Fibroblast of villous mesenchyme (primary cell): Measurements from ENCODE around the gene JADE2. TPM values are rescaled to one million over a fixed set of nuclear protein-coding genes. Genes with fewer than 3 reads are reported as not detected.

Source experiments
- DNase-seq: peaks from one replicate; pipeline ENCODE4 v3.0.0-alpha.2; 2010; ENCODE audit warnings: low read depth
- H3K4me3 ChIP-seq: 2 replicates; pipeline ENCODE4 v1.5.1; 2011; ENCODE audit warnings: low read depth, mild to moderate bottlenecking, low read length
- CTCF ChIP-seq: IDR thresholded peaks from 2 replicates; pipeline ENCODE4 v1.5.1; 2012; ENCODE audit warnings: low read depth, mild to moderate bottlenecking, low read length; ENCODE audit not compliant: insufficient read depth
- small RNA-seq: library from RNA; depleted of rRNA; stranded (forward); fragments of <200 nt; gene quantifications from one replicate; pipeline ENCODE3, GENCODE V24; 2012
- total RNA-seq: library from RNA; depleted of rRNA; stranded (reverse); fragments of >200 nt; gene quantifications from 2 replicates; pipeline ENCODE4 v1.2.3, GENCODE V29; 2012

Gene JADE2
- total RNA-seq, 1 donor: 35.4 TPM

GRCh38 chr5:134614450-134615085 lies 89.1 kb downstream of the JADE2 start:
- H3K4me3 ChIP-seq: no peak overlapping the region
- no peak for DNase-seq
- no peak for TF ChIP-seq CTCF

- DNase-seq: no peak
- no peak overlapping the region for H3K4me3 ChIP-seq
- no peak for TF ChIP-seq CTCF
Observed at GRCh38 chr5:134620634-134621033, 95.2 kb downstream of the JADE2 start.

GRCh38 chr5:134625559-134625958 lies 100.1 kb downstream of the JADE2 start:
- TF ChIP-seq CTCF: no peak
- DNase-seq: no peak
- no peak overlapping the region for H3K4me3 ChIP-seq

GRCh38 chr5:134626369-134627014 lies 101.0 kb downstream of the JADE2 start:
- H3K4me3 ChIP-seq: no peak overlapping the region
- TF ChIP-seq CTCF: no peak
- DNase-seq: peak; percentile 85

Small RNA genes within 50 kb of the gene (small RNA-seq; reads per million reads assigned to genes)
- gene RN7SL541P: not detected
- gene RNU6-456P: not detected

Other genes starting within 250 kb of the JADE2 start
- 0.43 and 0.97 TPM in 2 replicates for gene CDKL3, start 158.5 kb upstream of the JADE2 start, total RNA-seq
- 20.3 and 28.9 TPM in 2 replicates for gene UBE2B, start 154.1 kb upstream of the JADE2 start, total RNA-seq
- 20.3 and 30.7 TPM in 2 replicates for gene CDKN2AIPNL, start 113.8 kb upstream of the JADE2 start, total RNA-seq
- 40.6 and 51.0 TPM in 2 replicates for gene SAR1B, start 107.2 kb downstream of the JADE2 start, total RNA-seq
- gene SEC24A, start 123.1 kb downstream of the JADE2 start, total RNA-seq: 33.5 and 47.9 TPM in 2 replicates
- 21.9 and 33.2 TPM in 2 replicates for gene CAMLG, start 212.9 kb downstream of the JADE2 start, total RNA-seq
- 26.1 and 29.8 TPM in 2 replicates for gene DDX46, start 233.1 kb downstream of the JADE2 start, total RNA-seq